IMR-90 (cell line): Measurements from ENCODE around the gene DIP2C.
A peak's percentile ranks its signal among the peaks of the same experiment; 100 is the strongest.

Experiments used
- BHLHE40 ChIP-seq: fragments of 150-350 bp; IDR thresholded peaks from 2 replicates; pipeline ENCODE4 v1.6.1; 2016; ENCODE audit warnings: mild to moderate bottlenecking, low read depth, low read length
- CEBPB ChIP-seq: IDR thresholded peaks from 2 replicates; pipeline ENCODE4 v1.6.1; 2012; ENCODE audit warnings: low read depth, low read length, improper control_type of control experiment
- CHD1 ChIP-seq: IDR thresholded peaks from 2 replicates; pipeline ENCODE4 v1.6.1; 2012; ENCODE audit warnings: low read depth, low read length, improper control_type of control experiment
- CTCF ChIP-seq: conservative IDR thresholded peaks from 2 replicates; pipeline ENCODE4 v1.5.1; 2012; ENCODE audit warnings: mild to moderate bottlenecking, low read depth, low read length, improper control_type of control experiment
- FOS ChIP-seq: fragments of 150-350 bp; IDR thresholded peaks from 2 replicates; pipeline ENCODE4 v1.6.1; 2016; ENCODE audit warnings: low read depth, low read length
- MAFK ChIP-seq: IDR thresholded peaks from 2 replicates; pipeline ENCODE4 v1.6.1; 2012; ENCODE audit warnings: low read depth, low read length, improper control_type of control experiment
- NFE2L2 ChIP-seq: fragments of 150-350 bp; IDR thresholded peaks from 2 replicates; pipeline ENCODE4 v1.6.1; 2016; ENCODE audit warnings: low read depth, mild to moderate bottlenecking, low read length
- POLR2A ChIP-seq: IDR thresholded peaks from 2 replicates; pipeline ENCODE4 v1.6.1; 2012; ENCODE audit warnings: mild to moderate bottlenecking, low read depth, low read length
- RAD21 ChIP-seq: IDR thresholded peaks from 2 replicates; pipeline ENCODE4 v1.6.1; 2012; ENCODE audit warnings: low read length, improper control_type of control experiment
- RCOR1 ChIP-seq: IDR thresholded peaks from 2 replicates; pipeline ENCODE4 v1.6.1; 2012; ENCODE audit warnings: mild to moderate bottlenecking, low read length, improper control_type of control experiment; ENCODE audit not compliant: insufficient replicate concordance
- RFX5 ChIP-seq: IDR thresholded peaks from 2 replicates; pipeline ENCODE4 v1.8.0; 2012; ENCODE audit warnings: low read depth, mild to moderate bottlenecking, low read length, moderate library complexity
- SMC3 ChIP-seq: fragments of 150-350 bp; IDR thresholded peaks from 2 replicates; pipeline ENCODE4 v1.6.1; 2016; ENCODE audit warnings: low read depth, mild to moderate bottlenecking, antibody characterized with exemption, low read length, moderate library complexity
- TF ChIP-seq, protein P1 (sequence below): fragments of 150-350 bp; IDR thresholded peaks from 2 replicates; pipeline ENCODE4 v1.6.1; 2017; ENCODE audit warnings: mild to moderate bottlenecking, antibody characterized with exemption, low read length, low read depth

DNA sequence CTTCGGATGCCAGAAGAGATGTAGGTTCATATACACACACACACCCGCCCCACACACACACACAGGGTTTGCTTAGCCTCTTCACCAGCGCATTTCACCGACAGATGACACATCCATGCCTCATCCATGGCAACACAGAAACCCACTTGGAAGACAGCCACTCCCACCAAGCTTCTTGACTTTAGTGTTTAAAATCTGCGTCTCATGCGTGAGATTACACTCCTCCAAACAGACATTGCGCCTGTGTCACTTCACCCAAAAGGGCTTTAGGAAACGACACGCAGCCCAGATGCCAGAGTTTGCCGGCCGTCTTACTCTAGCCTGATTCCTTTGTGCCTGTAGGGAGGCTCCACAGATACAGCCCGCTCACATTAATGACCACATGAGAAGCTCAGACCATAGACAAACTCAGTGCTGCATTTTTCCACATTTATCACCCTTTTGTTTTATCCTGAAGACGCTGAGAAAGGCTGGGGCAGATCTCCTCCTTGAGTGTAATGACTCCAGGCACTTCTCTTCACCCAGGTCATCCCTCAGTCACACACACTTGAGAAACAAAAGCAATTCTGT, 73.8 kb downstream of the DIP2C start:
- no peak for TF ChIP-seq CTCF
- peak; percentile 73 for TF ChIP-seq POLR2A
- TF ChIP-seq RFX5: no peak; the same call in 1 of the 2 replicates
- TF ChIP-seq, protein P1, sequence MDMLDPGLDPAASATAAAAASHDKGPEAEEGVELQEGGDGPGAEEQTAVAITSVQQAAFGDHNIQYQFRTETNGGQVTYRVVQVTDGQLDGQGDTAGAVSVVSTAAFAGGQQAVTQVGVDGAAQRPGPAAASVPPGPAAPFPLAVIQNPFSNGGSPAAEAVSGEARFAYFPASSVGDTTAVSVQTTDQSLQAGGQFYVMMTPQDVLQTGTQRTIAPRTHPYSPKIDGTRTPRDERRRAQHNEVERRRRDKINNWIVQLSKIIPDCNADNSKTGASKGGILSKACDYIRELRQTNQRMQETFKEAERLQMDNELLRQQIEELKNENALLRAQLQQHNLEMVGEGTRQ: no peak
- no peak for TF ChIP-seq MAFK
- TF ChIP-seq SMC3: peak; percentile 18
- TF ChIP-seq CHD1: no peak
- TF ChIP-seq FOS: peak; percentile 94
- TF ChIP-seq RAD21: no peak
- TF ChIP-seq BHLHE40: no peak
- no peak for TF ChIP-seq RCOR1
- TF ChIP-seq NFE2L2: 0 out of 2 replicates have a peak, but pooled peaks have one; percentile 9
- peak; percentile 62 for TF ChIP-seq CEBPB
